ENCODE results near the gene FAM13A. TPM values are rescaled to one million over a fixed set of nuclear protein-coding genes. Genes with fewer than 3 reads are reported as not detected.

FAM13A gene
- 2.6 and 3.1 TPM in 2 replicates for total RNA-seq

GRCh38 chr4:89056953-89057398 is at the start of gene FAM13A:
Gene FAM13A (minus strand): TSS chr4:89057185. CDS start chr4:89056964, 221 bp downstream.

GRCh38 chr4:88697588-88698329 is 359.2 kb downstream of the FAM13A start, which contains the start of gene NAP1L5:
Gene NAP1L5 (minus strand): TSS chr4:88697829. CDS start chr4:88697754, 75 bp downstream.

Other genes starting within 250 kb of the FAM13A start
- gene TIGD2, start 54.3 kb upstream of the FAM13A start, total RNA-seq: 2.6 and 4.5 TPM in 2 replicates